GM12892 (cell line): ENCODE data around the gene KCNMA1.

ENCODE experiments used
- POLR2A ChIP-seq: IDR thresholded peaks from 2 replicates; pipeline ENCODE4 v1.6.1; 2011; ENCODE audit warnings: low read depth, low read length, control low read depth
- POLR2AphosphoS5 ChIP-seq: IDR thresholded peaks from 2 replicates; pipeline ENCODE4 v1.6.1; 2011; ENCODE audit warnings: low read depth, low read length, control low read depth

GRCh38 chr10:77509391-77509790 is 128.2 kb downstream of the KCNMA1 start:
- no peak for TF ChIP-seq POLR2A
- TF ChIP-seq POLR2AphosphoS5: no peak
